Measurements from ENCODE around the gene CDCP2. TPM values are rescaled to one million over a fixed set of nuclear protein-coding genes. Genes with fewer than 3 reads are reported as not detected.

The CDCP2 gene
- total and polyA plus RNA-seq, 2 experiments from 2014 or later = not detected

DNA sequence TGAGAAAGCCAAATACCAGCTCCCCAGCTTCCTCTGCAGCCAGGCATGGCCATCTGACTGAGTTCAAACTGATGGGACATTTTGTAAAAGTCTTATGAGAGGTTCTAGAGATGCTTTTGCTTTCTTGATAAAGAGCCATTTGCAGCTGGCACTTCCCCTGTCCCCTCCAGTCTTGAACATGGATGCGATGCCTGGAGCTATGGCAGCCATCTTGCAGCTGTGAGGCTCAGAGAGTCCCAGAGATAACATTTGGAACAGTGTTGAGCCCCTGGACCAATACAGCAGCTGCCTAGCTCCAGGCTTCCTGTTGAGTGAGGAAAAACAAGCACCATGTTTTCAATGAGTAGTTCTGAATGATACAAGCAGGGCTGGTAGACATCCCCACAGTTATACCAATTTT, 13.8 kb downstream of the CDCP2 start:
- no peak overlapping the region for H2AFZ ChIP-seq
- H3K27ac Mint-ChIP-seq = no peak overlapping the region
- no peaks in the 10 kb centered on the region for H4K20me1 ChIP-seq (replicated peaks; ENCODE audit: insufficient read depth)
- no peaks in the 10 kb centered on the region for H3K9me2 ChIP-seq (ENCODE audit: insufficient read depth)
- TF ChIP-seq, protein P1, sequence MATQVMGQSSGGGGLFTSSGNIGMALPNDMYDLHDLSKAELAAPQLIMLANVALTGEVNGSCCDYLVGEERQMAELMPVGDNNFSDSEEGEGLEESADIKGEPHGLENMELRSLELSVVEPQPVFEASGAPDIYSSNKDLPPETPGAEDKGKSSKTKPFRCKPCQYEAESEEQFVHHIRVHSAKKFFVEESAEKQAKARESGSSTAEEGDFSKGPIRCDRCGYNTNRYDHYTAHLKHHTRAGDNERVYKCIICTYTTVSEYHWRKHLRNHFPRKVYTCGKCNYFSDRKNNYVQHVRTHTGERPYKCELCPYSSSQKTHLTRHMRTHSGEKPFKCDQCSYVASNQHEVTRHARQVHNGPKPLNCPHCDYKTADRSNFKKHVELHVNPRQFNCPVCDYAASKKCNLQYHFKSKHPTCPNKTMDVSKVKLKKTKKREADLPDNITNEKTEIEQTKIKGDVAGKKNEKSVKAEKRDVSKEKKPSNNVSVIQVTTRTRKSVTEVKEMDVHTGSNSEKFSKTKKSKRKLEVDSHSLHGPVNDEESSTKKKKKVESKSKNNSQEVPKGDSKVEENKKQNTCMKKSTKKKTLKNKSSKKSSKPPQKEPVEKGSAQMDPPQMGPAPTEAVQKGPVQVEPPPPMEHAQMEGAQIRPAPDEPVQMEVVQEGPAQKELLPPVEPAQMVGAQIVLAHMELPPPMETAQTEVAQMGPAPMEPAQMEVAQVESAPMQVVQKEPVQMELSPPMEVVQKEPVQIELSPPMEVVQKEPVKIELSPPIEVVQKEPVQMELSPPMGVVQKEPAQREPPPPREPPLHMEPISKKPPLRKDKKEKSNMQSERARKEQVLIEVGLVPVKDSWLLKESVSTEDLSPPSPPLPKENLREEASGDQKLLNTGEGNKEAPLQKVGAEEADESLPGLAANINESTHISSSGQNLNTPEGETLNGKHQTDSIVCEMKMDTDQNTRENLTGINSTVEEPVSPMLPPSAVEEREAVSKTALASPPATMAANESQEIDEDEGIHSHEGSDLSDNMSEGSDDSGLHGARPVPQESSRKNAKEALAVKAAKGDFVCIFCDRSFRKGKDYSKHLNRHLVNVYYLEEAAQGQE (IDR thresholded peaks at IDR 0.05; ENCODE audit: unreplicated experiment) = no peak
- TF ChIP-seq EZH2phosphoT487 (IDR thresholded peaks at IDR 0.05; ENCODE audit: unreplicated experiment) (no peak), JUNB (IDR thresholded peaks at IDR 0.05; ENCODE audit: unreplicated experiment) (no peak), ZNF462 (CRISPR knock-in tag; IDR thresholded peaks at IDR 0.05) (no peak)
- H3F3A ChIP-seq (replicated peaks; ENCODE audit: low read depth) = no peaks in the 10 kb centered on the region
- H3K4me1 ChIP-seq (ENCODE audit: insufficient read depth) = peaks cover 29% of the 10 kb centered on the region
- H3K4me3 Mint-ChIP-seq = no peak overlapping the region
- no peak for DNase-seq (ENCODE audit: low spot score)
- peaks cover 31% of the 10 kb centered on the region for H3K4me1 Mint-ChIP-seq
- no peak for ATAC-seq
- H3K79me2 ChIP-seq (replicated peaks; ENCODE audit: insufficient read depth) = no peaks in the 10 kb centered on the region
- H3K9me3 Mint-ChIP-seq = no peaks in the 10 kb centered on the region
- peaks cover 7% of the 10 kb centered on the region for H3K27me3 Mint-ChIP-seq (ENCODE audit: insufficient read depth, low read depth, poor library complexity)
- H3K4me3 ChIP-seq = no peak overlapping the region
- no peaks in the 10 kb centered on the region for H3K36me3 Mint-ChIP-seq (ENCODE audit: low read depth)
- H3K36me3 ChIP-seq (ENCODE audit: insufficient read depth) = no peaks in the 10 kb centered on the region
- no peaks in the 10 kb centered on the region for H3K27me3 ChIP-seq (ENCODE audit: insufficient read depth)
- H3K27ac ChIP-seq (ENCODE audit: low read depth) = no peak overlapping the region
- H3K4me2 ChIP-seq = no peak overlapping the region

Data from GM23338 (cell line).